HEK293 (cell line): ENCODE data around the gene KCNAB2.

Experiments used
- CTCF ChIA-PET: fragments of 350-600 bp; formaldehyde crosslinking; extraction: SDS; loops from one replicate; lab custom pipeline; 2021; ENCODE audit warnings: antibody characterized with exemption; lab: Yijun Ruan, JAX
- POLR2A ChIA-PET: fragments of 300-600 bp; formaldehyde crosslinking; extraction: SDS; loops from one replicate; lab custom pipeline; 2020; ENCODE audit warnings: antibody characterized with exemption, inconsistent platforms; lab: Yijun Ruan, JAX
- H3K27ac ChIP-seq: fragments of 200-500 bp; sonication (Bioruptor generic); 2 replicates; pipeline ENCODE4 v1.5.1; 2014; ENCODE audit warnings: low read depth, low read length, control low read depth, inconsistent platforms; ENCODE audit errors: extremely low read depth
- H3K36me3 ChIP-seq, 2 experiments: fragments of 200-500 bp in 1 of 2; sonication (Bioruptor generic) in 1 of 2; 1 replicate in 1 of 2; 2 replicates in 1 of 2; pipeline ENCODE4 v1.5.1; 2014 to 2017; ENCODE audit warnings: inconsistent platforms in 2 of 2, low read length in 2 of 2; ENCODE audit not compliant: control insufficient read depth in 2 of 2, insufficient read depth in 1 of 2
- H3K4me1 ChIP-seq: fragments of 200-500 bp; sonication (Bioruptor generic); 2 replicates; pipeline ENCODE4 v1.5.1; 2014; ENCODE audit warnings: mild to moderate bottlenecking, low read length, inconsistent platforms; ENCODE audit not compliant: control insufficient read depth, insufficient read depth
- H3K4me3 ChIP-seq: 2 replicates; pipeline ENCODE4 v1.5.1; 2011; ENCODE audit warnings: low read depth, mild to moderate bottlenecking, control low read depth, low read length, moderate library complexity
- H3K9me3 ChIP-seq: fragments of 200-500 bp; sonication (Bioruptor generic); 2 replicates; pipeline ENCODE4 v1.5.1; 2014; ENCODE audit warnings: low read depth, low read length, inconsistent platforms; ENCODE audit not compliant: control insufficient read depth, insufficient read depth
- BCL11A ChIP-seq: fragments of 450-650 bp; formaldehyde crosslinking; IDR thresholded peaks from 2 replicates; pipeline ENCODE4 v1.5.1; 2016; ENCODE audit warnings: low read depth, missing biosample characterization, missing genetic modification characterization
- FEZF1 ChIP-seq: fragments of 450-650 bp; formaldehyde crosslinking; IDR thresholded peaks from 2 replicates; pipeline ENCODE4 v1.5.1; 2016; ENCODE audit warnings: missing biosample characterization, missing genetic modification characterization
- KLF1 ChIP-seq: fragments of 450-650 bp; formaldehyde crosslinking; IDR thresholded peaks from 2 replicates; pipeline ENCODE4 v1.5.1; 2016; ENCODE audit warnings: missing biosample characterization, missing genetic modification characterization
- REST ChIP-seq: fragments of 450-650 bp; formaldehyde crosslinking; IDR thresholded peaks from 2 replicates; pipeline ENCODE4 v1.5.1; 2016; ENCODE audit warnings: missing biosample characterization, missing genetic modification characterization
- SETDB1 ChIP-seq: IDR thresholded peaks from one replicate; pipeline ENCODE4 v1.6.1; 2017; ENCODE audit warnings: mild to moderate bottlenecking, low read length, moderate library complexity, mixed read lengths; ENCODE audit not compliant: insufficient read length
- SP7 ChIP-seq: fragments of 450-650 bp; formaldehyde crosslinking; IDR thresholded peaks from 2 replicates; pipeline ENCODE4 v1.5.1; 2016; ENCODE audit warnings: missing biosample characterization, missing genetic modification characterization
- ZBTB6 ChIP-seq: fragments of 450-650 bp; formaldehyde crosslinking; IDR thresholded peaks from 2 replicates; pipeline ENCODE4 v1.5.1; 2017; ENCODE audit warnings: missing biosample characterization, missing genetic modification characterization
- ZBTB8A ChIP-seq: fragments of 450-650 bp; formaldehyde crosslinking; IDR thresholded peaks from 2 replicates; pipeline ENCODE4 v1.5.1; 2016; ENCODE audit warnings: missing biosample characterization, missing genetic modification characterization
- ZFP37 ChIP-seq: fragments of 450-650 bp; formaldehyde crosslinking; IDR thresholded peaks from 2 replicates; pipeline ENCODE4 v1.5.1; 2016; ENCODE audit warnings: missing biosample characterization, missing genetic modification characterization
- ZNF10 ChIP-seq: fragments of 450-650 bp; formaldehyde crosslinking; IDR thresholded peaks from 2 replicates; pipeline ENCODE4 v1.5.1; 2017; ENCODE audit warnings: missing biosample characterization, missing genetic modification characterization
- ZNF274 ChIP-seq, 2 experiments: fragments of 200-500 bp in 1 of 2; fragments of 450-650 bp in 1 of 2; sonication (Bioruptor generic) in 1 of 2; formaldehyde crosslinking in 1 of 2; IDR thresholded peaks; 2 replicates each; pipeline versions ENCODE4 v1.5.1 to v1.6.1; 2014 to 2016; ENCODE audit warnings: borderline replicate concordance in 1 of 2, inconsistent platforms in 1 of 2, low read length in 1 of 2, missing biosample characterization in 1 of 2, missing genetic modification characterization in 1 of 2
- ZNF302 ChIP-seq: fragments of 450-650 bp; formaldehyde crosslinking; IDR thresholded peaks from 2 replicates; pipeline ENCODE4 v1.5.1; 2016; ENCODE audit warnings: missing biosample characterization, missing genetic modification characterization, low read depth
- ZNF354C ChIP-seq: fragments of 450-650 bp; formaldehyde crosslinking; IDR thresholded peaks from 2 replicates; pipeline ENCODE4 v1.5.1; 2016; ENCODE audit warnings: missing biosample characterization, missing genetic modification characterization, low read depth, borderline replicate concordance
- ZNF658 ChIP-seq: fragments of 450-650 bp; formaldehyde crosslinking; IDR thresholded peaks from 2 replicates; pipeline ENCODE4; 2016; ENCODE audit warnings: missing biosample characterization, missing genetic modification characterization
- ZNF776 ChIP-seq: fragments of 450-650 bp; formaldehyde crosslinking; IDR thresholded peaks from 2 replicates; pipeline ENCODE4 v1.5.0; 2017; ENCODE audit warnings: missing biosample characterization, missing genetic modification characterization, borderline replicate concordance
- ZSCAN16 ChIP-seq: fragments of 450-650 bp; formaldehyde crosslinking; IDR thresholded peaks from 2 replicates; pipeline ENCODE4 v1.5.1; 2016; ENCODE audit warnings: missing biosample characterization, missing genetic modification characterization
- TF ChIP-seq, protein P1 (sequence below): fragments of 450-650 bp; formaldehyde crosslinking; IDR thresholded peaks from 2 replicates; pipeline ENCODE4 v1.5.0; 2017; ENCODE audit warnings: missing biosample characterization, missing genetic modification characterization, borderline replicate concordance
- TF ChIP-seq, protein P2 (sequence below): fragments of 450-650 bp; formaldehyde crosslinking; IDR thresholded peaks from 2 replicates; pipeline ENCODE4 v1.5.1; 2016; ENCODE audit warnings: missing biosample characterization, missing genetic modification characterization, borderline replicate concordance
- TF ChIP-seq, protein P3 (sequence below): fragments of 450-650 bp; formaldehyde crosslinking; IDR thresholded peaks from 2 replicates; pipeline ENCODE4 v1.5.1; 2016; ENCODE audit warnings: missing biosample characterization, missing genetic modification characterization

The KCNAB2 gene

DNA sequence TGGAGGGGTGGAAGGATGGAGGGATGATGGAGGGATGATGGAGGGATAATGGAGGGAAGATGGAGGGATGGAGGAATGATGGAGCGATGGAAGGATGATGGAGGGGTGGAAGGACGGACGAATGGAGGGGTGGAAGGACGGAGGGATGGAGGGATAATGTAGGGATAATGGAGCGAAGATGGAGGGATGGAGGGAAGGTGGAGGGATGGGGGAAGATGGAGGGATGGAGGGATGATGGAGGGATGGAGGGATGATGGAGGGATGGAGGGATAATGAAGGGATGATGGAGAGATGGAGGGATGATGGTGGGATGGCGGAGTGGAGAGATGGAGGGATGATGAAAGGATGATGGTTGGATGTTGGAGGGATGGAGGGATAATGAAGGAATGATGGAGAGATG is 61.3 kb downstream of the KCNAB2 start:
- ChIA-PET POLR2A (no interaction called here), CTCF (no interaction called here)
- Histone ChIP-seq H3K36me3 (no peaks in the 10 kb centered on the region), H3K27ac (no peak overlapping the region), H3K4me3 (no peak overlapping the region), H3K9me3 (no peaks in the 10 kb centered on the region), H3K4me1 (no peaks in the 10 kb centered on the region)
- no peak for TF ChIP-seq BCL11A (tag by site-specific recombination)
- peak; percentile 96 for TF ChIP-seq ZBTB6 (tag by site-specific recombination)
- peak; percentile 12; the same call in 1 of the 2 replicates for TF ChIP-seq ZNF302 (tag by site-specific recombination)

GRCh38 chr1:6107409-6108356 is 62.0 kb downstream of the KCNAB2 start:
- Histone ChIP-seq H3K36me3 (no peaks in the 10 kb centered on the region), H3K4me1 (no peaks in the 10 kb centered on the region), H3K27ac (no peak overlapping the region), H3K9me3 (no peaks in the 10 kb centered on the region), H3K4me3 (no peak overlapping the region)
- POLR2A ChIA-PET, result no interaction called here
- CTCF ChIA-PET, result no interaction called here
- no peak for TF ChIP-seq ZNF10 (tag by site-specific recombination)
- no peak for TF ChIP-seq ZNF658
- no peak for TF ChIP-seq ZBTB8A (tag by site-specific recombination)
- TF ChIP-seq ZNF354C, result no peak
- TF ChIP-seq ZFP37, result no peak
- TF ChIP-seq, protein P1, sequence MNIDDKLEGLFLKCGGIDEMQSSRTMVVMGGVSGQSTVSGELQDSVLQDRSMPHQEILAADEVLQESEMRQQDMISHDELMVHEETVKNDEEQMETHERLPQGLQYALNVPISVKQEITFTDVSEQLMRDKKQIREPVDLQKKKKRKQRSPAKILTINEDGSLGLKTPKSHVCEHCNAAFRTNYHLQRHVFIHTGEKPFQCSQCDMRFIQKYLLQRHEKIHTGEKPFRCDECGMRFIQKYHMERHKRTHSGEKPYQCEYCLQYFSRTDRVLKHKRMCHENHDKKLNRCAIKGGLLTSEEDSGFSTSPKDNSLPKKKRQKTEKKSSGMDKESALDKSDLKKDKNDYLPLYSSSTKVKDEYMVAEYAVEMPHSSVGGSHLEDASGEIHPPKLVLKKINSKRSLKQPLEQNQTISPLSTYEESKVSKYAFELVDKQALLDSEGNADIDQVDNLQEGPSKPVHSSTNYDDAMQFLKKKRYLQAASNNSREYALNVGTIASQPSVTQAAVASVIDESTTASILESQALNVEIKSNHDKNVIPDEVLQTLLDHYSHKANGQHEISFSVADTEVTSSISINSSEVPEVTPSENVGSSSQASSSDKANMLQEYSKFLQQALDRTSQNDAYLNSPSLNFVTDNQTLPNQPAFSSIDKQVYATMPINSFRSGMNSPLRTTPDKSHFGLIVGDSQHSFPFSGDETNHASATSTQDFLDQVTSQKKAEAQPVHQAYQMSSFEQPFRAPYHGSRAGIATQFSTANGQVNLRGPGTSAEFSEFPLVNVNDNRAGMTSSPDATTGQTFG (tag by site-specific recombination), result 0 out of 2 replicates have a peak, but pooled peaks have one; percentile 24
- TF ChIP-seq, protein P2, sequence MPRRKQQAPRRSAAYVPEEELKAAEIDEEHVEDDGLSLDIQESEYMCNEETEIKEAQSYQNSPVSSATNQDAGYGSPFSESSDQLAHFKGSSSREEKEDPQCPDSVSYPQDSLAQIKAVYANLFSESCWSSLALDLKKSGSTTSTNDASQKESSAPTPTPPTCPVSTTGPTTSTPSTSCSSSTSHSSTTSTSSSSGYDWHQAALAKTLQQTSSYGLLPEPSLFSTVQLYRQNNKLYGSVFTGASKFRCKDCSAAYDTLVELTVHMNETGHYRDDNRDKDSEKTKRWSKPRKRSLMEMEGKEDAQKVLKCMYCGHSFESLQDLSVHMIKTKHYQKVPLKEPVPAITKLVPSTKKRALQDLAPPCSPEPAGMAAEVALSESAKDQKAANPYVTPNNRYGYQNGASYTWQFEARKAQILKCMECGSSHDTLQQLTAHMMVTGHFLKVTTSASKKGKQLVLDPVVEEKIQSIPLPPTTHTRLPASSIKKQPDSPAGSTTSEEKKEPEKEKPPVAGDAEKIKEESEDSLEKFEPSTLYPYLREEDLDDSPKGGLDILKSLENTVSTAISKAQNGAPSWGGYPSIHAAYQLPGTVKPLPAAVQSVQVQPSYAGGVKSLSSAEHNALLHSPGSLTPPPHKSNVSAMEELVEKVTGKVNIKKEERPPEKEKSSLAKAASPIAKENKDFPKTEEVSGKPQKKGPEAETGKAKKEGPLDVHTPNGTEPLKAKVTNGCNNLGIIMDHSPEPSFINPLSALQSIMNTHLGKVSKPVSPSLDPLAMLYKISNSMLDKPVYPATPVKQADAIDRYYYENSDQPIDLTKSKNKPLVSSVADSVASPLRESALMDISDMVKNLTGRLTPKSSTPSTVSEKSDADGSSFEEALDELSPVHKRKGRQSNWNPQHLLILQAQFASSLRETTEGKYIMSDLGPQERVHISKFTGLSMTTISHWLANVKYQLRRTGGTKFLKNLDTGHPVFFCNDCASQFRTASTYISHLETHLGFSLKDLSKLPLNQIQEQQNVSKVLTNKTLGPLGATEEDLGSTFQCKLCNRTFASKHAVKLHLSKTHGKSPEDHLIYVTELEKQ (tag by site-specific recombination), result no peak
- no peak for TF ChIP-seq ZNF274 (IDR thresholded peaks at IDR 0.05; ENCODE audit: low read length)
- 0 out of 2 replicates have a peak, but pooled peaks have one; percentile 50 for TF ChIP-seq ZNF274 (tag by site-specific recombination; IDR thresholded peaks at IDR 0.05; ENCODE audit: borderline replicate concordance)
- no peak for TF ChIP-seq SP7 (tag by site-specific recombination)
- TF ChIP-seq, protein P3, sequence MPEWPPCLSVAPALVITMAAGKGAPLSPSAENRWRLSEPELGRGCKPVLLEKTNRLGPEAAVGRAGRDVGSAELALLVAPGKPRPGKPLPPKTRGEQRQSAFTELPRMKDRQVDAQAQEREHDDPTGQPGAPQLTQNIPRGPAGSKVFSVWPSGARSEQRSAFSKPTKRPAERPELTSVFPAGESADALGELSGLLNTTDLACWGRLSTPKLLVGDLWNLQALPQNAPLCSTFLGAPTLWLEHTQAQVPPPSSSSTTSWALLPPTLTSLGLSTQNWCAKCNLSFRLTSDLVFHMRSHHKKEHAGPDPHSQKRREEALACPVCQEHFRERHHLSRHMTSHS, result peak; percentile 8; the same call in 1 of the 2 replicates
- no peak for TF ChIP-seq KLF1
- TF ChIP-seq FEZF1, result no peak
- no peak for TF ChIP-seq ZNF776 (tag by site-specific recombination)
- no peak for TF ChIP-seq REST (tag by site-specific recombination)
- peak; percentile 99 for TF ChIP-seq ZBTB6 (tag by site-specific recombination)
- TF ChIP-seq SETDB1, result no peak
- no peak for TF ChIP-seq ZSCAN16
